SH-SY5Y (cell line): ENCODE measurements around the gene FGA.

Experiments
- GATA2 ChIP-seq: IDR thresholded peaks from 2 replicates; pipeline ENCODE4 v1.6.1; 2011; ENCODE audit warnings: mild to moderate bottlenecking, low read depth, low read length
- GATA3 ChIP-seq: IDR thresholded peaks from 2 replicates; pipeline ENCODE4 v1.6.1; 2011; ENCODE audit warnings: low read depth, mild to moderate bottlenecking, low read length, moderate library complexity

Gene FGA

DNA sequence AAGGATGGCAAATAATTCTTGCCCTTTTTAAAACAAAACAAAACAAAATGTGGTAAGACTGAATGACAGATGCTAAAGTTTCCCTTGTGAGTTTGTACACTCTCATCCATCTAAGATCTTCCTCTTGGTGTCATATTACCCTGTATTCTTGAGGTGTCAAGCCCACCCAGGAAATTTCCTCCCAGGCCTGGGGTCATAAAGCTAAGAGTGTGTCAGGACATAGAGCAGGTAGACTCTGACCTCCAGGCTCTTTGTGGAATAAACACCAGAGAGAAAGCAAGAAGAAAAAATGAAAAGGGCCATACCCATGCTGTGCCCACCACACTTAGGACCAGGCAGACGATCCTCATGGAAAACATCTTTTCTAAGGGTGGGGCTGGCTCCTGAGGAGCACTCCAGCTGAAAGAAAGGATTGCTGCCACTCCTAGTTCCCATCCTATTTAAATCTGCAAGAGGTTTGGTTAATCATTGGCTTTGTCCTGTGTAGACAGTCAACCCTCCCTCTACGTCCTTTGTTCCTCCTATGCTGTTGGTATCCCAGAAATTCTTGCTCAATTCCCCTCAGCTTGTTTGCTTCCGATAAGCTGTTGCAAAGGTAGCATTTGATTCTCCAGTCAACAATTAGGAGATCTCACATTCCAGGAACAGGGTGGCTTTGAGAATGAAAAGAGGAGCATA, at the start of gene FGA:
TSS of gene FGA (minus strand) at position 414 of the 678 bp plus-strand sequence. CDS start at position 359, 55 bp downstream.
- no peak for TF ChIP-seq GATA3

DNA sequence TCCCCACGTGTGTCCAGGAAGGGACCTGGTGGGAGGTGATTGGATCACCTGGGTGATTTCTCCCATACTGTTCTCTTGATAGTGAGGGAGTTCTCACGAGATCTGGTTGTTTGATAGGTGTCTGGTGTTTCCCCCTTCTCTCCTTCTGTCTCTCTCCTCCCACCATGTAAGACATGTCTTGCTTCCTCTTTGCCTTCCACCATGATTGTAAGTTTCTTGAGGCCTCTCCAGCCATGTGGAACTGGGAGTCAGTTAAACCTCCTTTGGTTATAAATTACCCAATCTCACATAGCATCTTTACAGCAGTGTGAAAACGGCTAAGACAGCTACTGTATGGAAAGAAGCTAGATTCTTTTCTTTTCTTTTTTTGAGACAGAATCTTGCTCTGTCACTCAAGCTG, 43.5 kb upstream of the FGA start:
- TF ChIP-seq GATA2 = no peak
- no peak for TF ChIP-seq GATA3

- TF ChIP-seq GATA2 (no peak), GATA3 (no peak)
These were observed 41.3 kb upstream of the FGA start for GRCh38 chr4:154631828-154632227.

GRCh38 chr4:154630324-154630723, 39.8 kb upstream of the FGA start:
- TF ChIP-seq GATA2 (no peak), GATA3 (no peak)

DNA sequence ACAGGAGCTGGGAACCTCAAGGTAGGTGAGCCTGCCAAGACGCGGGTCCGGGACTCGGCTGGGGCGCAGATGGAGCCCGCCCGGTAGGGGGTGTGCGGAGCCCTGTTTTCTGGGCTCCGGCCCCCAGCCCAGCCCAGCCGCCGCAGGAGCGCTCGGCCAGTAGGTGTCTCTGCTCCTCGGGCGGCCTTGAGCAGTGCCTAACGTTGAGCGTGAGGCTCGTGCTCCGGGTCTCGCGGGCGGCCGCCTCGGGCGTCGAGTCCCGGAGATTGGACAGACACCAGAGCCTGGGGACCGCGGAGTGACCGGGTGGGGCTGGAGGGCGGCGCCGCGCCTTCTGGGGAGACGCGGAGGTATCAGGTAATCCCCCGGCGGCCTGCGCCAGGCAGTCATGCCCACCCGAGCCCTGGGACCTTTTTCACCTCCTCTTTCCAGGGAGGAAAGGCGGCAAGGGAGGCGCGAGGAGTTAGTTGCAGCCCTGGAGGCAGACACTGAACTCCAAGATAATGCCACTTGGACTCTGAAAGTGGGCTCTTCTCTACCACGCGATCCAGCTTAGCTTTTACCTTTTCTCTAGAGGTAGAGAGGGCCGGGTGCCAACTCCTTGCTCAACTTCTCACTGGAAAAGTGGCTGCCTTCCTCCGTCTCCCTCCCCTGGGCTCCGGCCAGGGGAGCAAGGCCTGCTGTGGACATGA, 36.4 kb upstream of the FGA start:
- no peak for TF ChIP-seq GATA3
- no peak for TF ChIP-seq GATA2

DNA sequence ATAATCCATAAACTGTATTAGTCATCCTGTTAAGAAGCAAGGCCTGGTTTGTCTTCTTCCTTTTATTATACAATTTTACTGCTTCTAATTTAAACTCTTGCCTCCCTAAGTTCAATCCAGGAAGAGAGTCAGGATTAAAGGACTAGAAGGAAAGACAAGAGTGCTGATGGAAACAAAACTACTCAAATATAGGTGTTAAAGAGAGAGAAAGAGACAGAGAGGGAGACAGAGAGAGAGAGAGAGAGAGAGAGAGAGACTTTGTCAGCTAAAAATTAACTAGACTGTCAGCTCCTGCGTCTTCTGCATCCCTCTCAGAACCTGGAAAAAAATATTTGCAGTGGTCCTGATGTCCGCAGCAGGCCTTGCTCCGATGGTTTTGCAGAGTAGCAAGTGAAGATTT, 35.4 kb upstream of the FGA start:
- TF ChIP-seq GATA3 (no peak), GATA2 (no peak)

- no peak for TF ChIP-seq GATA2
- TF ChIP-seq GATA3 = no peak
These were observed 33.5 kb upstream of the FGA start for GRCh38 chr4:154623995-154624394.

DNA sequence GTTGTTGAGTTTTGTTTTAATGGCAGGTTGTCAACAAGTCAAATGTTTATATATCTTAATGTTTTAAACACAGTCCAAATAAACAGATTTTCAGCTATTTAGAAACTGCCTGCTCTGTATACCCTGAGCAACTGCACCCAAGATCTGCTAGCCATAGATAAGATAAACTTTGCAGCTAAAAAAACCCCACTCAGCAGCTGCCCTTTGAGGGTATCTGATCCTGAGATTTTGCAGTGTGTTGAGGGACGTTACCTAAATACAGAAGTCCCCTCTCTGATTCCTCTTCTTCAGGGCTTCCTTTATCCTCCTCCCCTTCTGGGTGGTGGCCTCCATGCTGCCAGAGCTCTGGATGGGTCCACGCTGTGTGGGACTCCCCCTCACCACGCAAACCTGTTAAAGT, 32.9 kb upstream of the FGA start:
- TF ChIP-seq GATA2 = no peak
- TF ChIP-seq GATA3 = no peak

DNA sequence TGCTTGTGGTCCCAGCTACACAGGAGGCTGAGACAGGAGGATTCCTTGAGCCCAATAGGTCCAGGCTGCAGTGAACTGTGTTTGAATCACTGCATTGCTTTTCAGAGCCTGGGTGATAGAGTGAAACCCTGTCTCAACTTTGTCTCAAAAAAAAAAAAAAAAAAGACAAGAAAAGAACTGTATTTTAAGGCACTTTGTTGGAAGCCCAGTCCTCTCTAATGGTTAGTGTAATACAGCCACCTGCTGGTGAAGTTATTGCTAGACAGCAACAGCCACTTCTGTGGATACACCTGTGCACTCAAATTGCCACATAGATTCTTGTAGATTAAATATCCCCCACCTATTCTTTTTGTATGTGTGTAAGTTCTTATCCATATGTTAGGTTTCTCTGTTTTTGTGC, 32.1 kb upstream of the FGA start:
- no peak for TF ChIP-seq GATA3
- TF ChIP-seq GATA2 = no peak

- TF ChIP-seq GATA3 (no peak), GATA2 (no peak)
These were observed 29.6 kb upstream of the FGA start for GRCh38 chr4:154620111-154620510.

DNA sequence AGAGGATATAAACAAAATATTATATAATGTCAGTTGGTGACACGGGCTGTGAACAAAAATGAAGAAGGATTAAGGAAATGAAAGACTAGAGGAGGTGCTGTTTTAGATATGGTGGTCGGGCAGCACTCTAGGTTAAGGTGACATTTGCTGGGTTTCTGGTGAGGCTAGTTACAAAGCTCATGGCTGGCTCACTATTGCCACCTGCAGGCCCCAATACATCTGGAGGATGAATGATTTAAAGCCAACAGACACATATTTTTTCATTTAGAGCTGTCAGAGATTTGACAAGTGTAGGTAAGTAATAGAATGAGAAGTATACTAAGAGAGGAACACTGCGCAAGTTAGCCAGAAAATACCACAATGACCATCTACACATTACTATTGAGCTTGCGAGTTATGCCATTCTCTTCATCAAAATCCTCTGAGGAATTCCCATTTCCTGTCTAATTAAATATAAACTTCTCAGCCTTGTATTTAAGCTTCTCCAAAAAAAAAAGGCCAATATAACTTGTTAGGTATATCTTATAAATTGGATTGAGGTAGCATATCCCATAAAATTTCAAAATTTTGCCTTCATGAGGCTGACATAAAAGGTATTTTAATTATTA, 28.3 kb upstream of the FGA start:
- TF ChIP-seq GATA3 (no peak), GATA2 (no peak)

DNA sequence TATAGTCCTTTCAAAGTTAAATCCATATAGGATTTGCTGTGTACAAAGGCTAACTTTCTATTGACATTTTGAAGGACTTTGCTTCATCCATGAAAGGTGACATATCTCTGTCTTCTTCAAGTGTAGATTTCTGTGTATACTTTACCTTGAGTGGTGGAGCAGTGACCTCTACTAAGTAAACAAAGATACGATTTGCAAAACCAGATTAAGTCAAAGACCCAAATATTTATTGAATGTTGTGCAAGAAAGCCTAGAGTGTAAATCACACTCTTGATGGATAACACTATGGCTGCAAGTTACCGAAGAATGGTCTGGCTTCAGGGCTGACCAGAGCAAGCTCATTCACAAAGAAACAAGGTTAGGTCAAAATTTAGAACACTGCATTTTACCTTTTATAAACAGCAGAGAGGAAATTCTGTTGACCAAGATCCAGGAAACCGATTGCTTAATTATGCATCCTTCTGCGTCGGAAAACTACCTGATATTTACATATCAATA, 27.3 kb upstream of the FGA start:
- no peak for TF ChIP-seq GATA2
- no peak for TF ChIP-seq GATA3

- TF ChIP-seq GATA2 = no peak
- no peak for TF ChIP-seq GATA3
These were observed 26.2 kb upstream of the FGA start for GRCh38 chr4:154616731-154617130.

DNA sequence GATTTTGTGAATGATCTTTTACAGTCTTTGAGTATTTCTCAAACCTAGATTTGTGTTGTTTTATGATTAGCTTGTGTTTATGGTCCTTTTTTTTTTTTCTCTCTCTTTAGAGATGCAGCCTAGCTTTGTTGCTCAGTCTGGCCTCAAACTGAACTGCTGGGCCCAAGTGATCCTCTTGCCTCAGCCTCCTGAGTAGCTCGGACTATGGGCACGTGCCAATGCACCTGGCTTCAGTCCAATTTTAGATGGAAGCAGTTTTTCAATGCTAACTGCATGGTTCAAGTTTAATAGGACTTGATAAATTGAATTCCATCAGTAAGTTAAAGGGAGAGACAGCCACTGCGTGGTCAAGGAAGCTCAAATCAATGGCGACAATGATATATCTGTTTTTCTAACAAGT, 25.7 kb upstream of the FGA start:
- TF ChIP-seq GATA2 = no peak
- no peak for TF ChIP-seq GATA3

DNA sequence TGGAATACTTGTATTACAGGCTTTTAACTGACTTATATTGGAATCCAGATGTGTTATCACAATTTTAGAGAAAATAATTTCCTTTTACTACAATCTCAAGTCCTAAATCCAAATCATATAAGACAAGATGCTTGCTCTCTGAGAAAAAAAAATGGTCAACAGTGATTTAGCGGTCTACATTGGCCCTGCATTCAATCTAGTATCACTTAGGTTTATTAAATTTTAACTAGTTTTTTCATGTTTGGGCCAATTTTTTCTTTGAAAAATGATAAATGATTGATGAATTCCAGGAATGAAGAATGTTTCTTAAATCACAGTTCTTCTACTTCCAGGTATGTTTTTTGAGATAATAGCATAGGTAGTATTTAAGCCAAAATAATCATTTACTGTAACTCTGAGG, 24.7 kb upstream of the FGA start:
- no peak for TF ChIP-seq GATA2
- TF ChIP-seq GATA3 = no peak
